Measurements from ENCODE around the gene CDKN2A. TPM values are rescaled to one million over a fixed set of nuclear protein-coding genes. Genes with fewer than 3 reads are reported as not detected.

The CDKN2A gene
- total RNA-seq, 1 experiment from 2014 or later: 88.7 TPM

GRCh38 chr9:22035591-22036011 lies 41.4 kb upstream of the CDKN2A start:
- H2AFZ ChIP-seq (ENCODE audit: low read length): no peak overlapping the region
- no peak overlapping the region for H3K4me2 ChIP-seq (ENCODE audit: low read depth, low read length, poor library complexity, severe bottlenecking)
- peaks cover 8% of the 10 kb centered on the region for H3K4me1 ChIP-seq (ENCODE audit: low read length)
- H3K27me3 ChIP-seq (ENCODE audit: low read length): no peaks in the 10 kb centered on the region
- no peaks in the 10 kb centered on the region for H4K20me1 ChIP-seq (ENCODE audit: insufficient read depth, low read depth, low read length)
- no peaks in the 10 kb centered on the region for H3K79me2 ChIP-seq (ENCODE audit: low read length)
- H3K9me2 ChIP-seq (replicated peaks; ENCODE audit: insufficient read depth, low read length): no peaks in the 10 kb centered on the region
- no peak for DNase-seq
- H3K36me3 ChIP-seq (ENCODE audit: insufficient read depth, low read length): no peaks in the 10 kb centered on the region; the same call in 1 of the 2 replicates
- no peaks in the 10 kb centered on the region for H3K9me3 ChIP-seq (ENCODE audit: low read length)
- no peak overlapping the region for H3K27ac ChIP-seq (ENCODE audit: low read length)
- H3K4me3 ChIP-seq (ENCODE audit: low read length): no peak overlapping the region
- no peak overlapping the region for H3K9ac ChIP-seq (ENCODE audit: low read length)

- Histone ChIP-seq H3K9me3 (ENCODE audit: low read length) (no peaks in the 10 kb centered on the region), H3K4me1 (ENCODE audit: low read length) (peaks cover 30% of the 10 kb centered on the region), H3K27ac (ENCODE audit: low read length) (no peak overlapping the region), H3K4me3 (ENCODE audit: low read length) (no peak overlapping the region), H3K36me3 (ENCODE audit: insufficient read depth, low read length) (no peaks in the 10 kb centered on the region; the same call in 1 of the 2 replicates), H3K9me2 (replicated peaks; ENCODE audit: insufficient read depth, low read length) (no peaks in the 10 kb centered on the region), H3K79me2 (ENCODE audit: low read length) (peaks cover 7% of the 10 kb centered on the region), H3K27me3 (ENCODE audit: low read length) (no peaks in the 10 kb centered on the region), H2AFZ (ENCODE audit: low read length) (no peak overlapping the region), H3K9ac (ENCODE audit: low read length) (no peak overlapping the region), H4K20me1 (ENCODE audit: insufficient read depth, low read depth, low read length) (no peaks in the 10 kb centered on the region), H3K4me2 (ENCODE audit: low read depth, low read length, poor library complexity, severe bottlenecking) (no peak overlapping the region)
- no peak for DNase-seq
Observed at GRCh38 chr9:22033012-22033630, 38.9 kb upstream of the CDKN2A start.

- Histone ChIP-seq H3K36me3 (ENCODE audit: insufficient read depth, low read length) (no peaks in the 10 kb centered on the region; the same call in 1 of the 2 replicates), H3K4me2 (ENCODE audit: low read depth, low read length, poor library complexity, severe bottlenecking) (no peak overlapping the region), H3K79me2 (ENCODE audit: low read length) (peaks cover 13% of the 10 kb centered on the region), H3K9ac (ENCODE audit: low read length) (no peak overlapping the region), H3K27me3 (ENCODE audit: low read length) (no peaks in the 10 kb centered on the region), H3K9me2 (replicated peaks; ENCODE audit: insufficient read depth, low read length) (no peaks in the 10 kb centered on the region), H3K9me3 (ENCODE audit: low read length) (no peaks in the 10 kb centered on the region), H3K4me3 (ENCODE audit: low read length) (no peak overlapping the region), H4K20me1 (ENCODE audit: insufficient read depth, low read depth, low read length) (no peaks in the 10 kb centered on the region), H2AFZ (ENCODE audit: low read length) (no peak overlapping the region), H3K4me1 (ENCODE audit: low read length) (peaks cover 26% of the 10 kb centered on the region), H3K27ac (ENCODE audit: low read length) (no peak overlapping the region)
- no peak for DNase-seq
Observed at GRCh38 chr9:22031655-22032411, 37.6 kb upstream of the CDKN2A start.

GRCh38 chr9:22030101-22030598 lies 36.0 kb upstream of the CDKN2A start:
- Histone ChIP-seq H3K9me2 (replicated peaks; ENCODE audit: insufficient read depth, low read length) (no peaks in the 10 kb centered on the region), H3K4me2 (ENCODE audit: low read depth, low read length, poor library complexity, severe bottlenecking) (no peak overlapping the region), H3K79me2 (ENCODE audit: low read length) (peaks cover 30% of the 10 kb centered on the region), H3K36me3 (ENCODE audit: insufficient read depth, low read length) (no peaks in the 10 kb centered on the region; the same call in 1 of the 2 replicates), H4K20me1 (ENCODE audit: insufficient read depth, low read depth, low read length) (no peaks in the 10 kb centered on the region), H3K27me3 (ENCODE audit: low read length) (no peaks in the 10 kb centered on the region), H2AFZ (ENCODE audit: low read length) (peak overlapping the region; percentile 31; the same call in 1 of the 2 replicates), H3K4me1 (ENCODE audit: low read length) (peaks cover 24% of the 10 kb centered on the region), H3K27ac (ENCODE audit: low read length) (peak overlapping the region; percentile 19; the same call in 1 of the 2 replicates), H3K9ac (ENCODE audit: low read length) (no peak overlapping the region), H3K4me3 (ENCODE audit: low read length) (no peak overlapping the region), H3K9me3 (ENCODE audit: low read length) (no peaks in the 10 kb centered on the region)
- DNase-seq: peak; percentile 79

- Histone ChIP-seq H3K9me3 (ENCODE audit: low read length) (no peaks in the 10 kb centered on the region), H3K4me1 (ENCODE audit: low read length) (peaks cover 24% of the 10 kb centered on the region), H3K79me2 (ENCODE audit: low read length) (peaks cover 39% of the 10 kb centered on the region), H3K9ac (ENCODE audit: low read length) (no peak overlapping the region), H3K27me3 (ENCODE audit: low read length) (no peaks in the 10 kb centered on the region), H3K36me3 (ENCODE audit: insufficient read depth, low read length) (no peaks in the 10 kb centered on the region; the same call in 1 of the 2 replicates), H3K9me2 (replicated peaks; ENCODE audit: insufficient read depth, low read length) (no peaks in the 10 kb centered on the region), H3K27ac (ENCODE audit: low read length) (no peak overlapping the region), H2AFZ (ENCODE audit: low read length) (no peak overlapping the region), H3K4me2 (ENCODE audit: low read depth, low read length, poor library complexity, severe bottlenecking) (peak overlapping the region; percentile 15), H4K20me1 (ENCODE audit: insufficient read depth, low read depth, low read length) (no peaks in the 10 kb centered on the region), H3K4me3 (ENCODE audit: low read length) (no peak overlapping the region)
- DNase-seq: no peak
Observed at GRCh38 chr9:22029231-22029630, 35.0 kb upstream of the CDKN2A start.

GRCh38 chr9:22028394-22028793 lies 34.2 kb upstream of the CDKN2A start:
- Histone ChIP-seq H3K9me2 (replicated peaks; ENCODE audit: insufficient read depth, low read length) (no peaks in the 10 kb centered on the region), H3K36me3 (ENCODE audit: insufficient read depth, low read length) (no peaks in the 10 kb centered on the region), H3K9ac (ENCODE audit: low read length) (no peak overlapping the region), H3K27ac (ENCODE audit: low read length) (0 out of 2 replicates have a peak overlapping the region, but pooled peaks have one; percentile 1), H3K4me1 (ENCODE audit: low read length) (peaks cover 24% of the 10 kb centered on the region), H3K4me2 (ENCODE audit: low read depth, low read length, poor library complexity, severe bottlenecking) (peak overlapping the region; percentile 14), H4K20me1 (ENCODE audit: insufficient read depth, low read depth, low read length) (no peaks in the 10 kb centered on the region), H3K4me3 (ENCODE audit: low read length) (no peak overlapping the region), H3K79me2 (ENCODE audit: low read length) (peaks cover 47% of the 10 kb centered on the region), H2AFZ (ENCODE audit: low read length) (no peak overlapping the region), H3K27me3 (ENCODE audit: low read length) (no peaks in the 10 kb centered on the region), H3K9me3 (ENCODE audit: low read length) (no peaks in the 10 kb centered on the region)
- no peak for DNase-seq

- no peak overlapping the region for H3K4me2 ChIP-seq (ENCODE audit: low read depth, low read length, poor library complexity, severe bottlenecking)
- H4K20me1 ChIP-seq (ENCODE audit: insufficient read depth, low read depth, low read length): no peaks in the 10 kb centered on the region
- H3K4me1 ChIP-seq (ENCODE audit: low read length): peaks cover 24% of the 10 kb centered on the region
- no peak overlapping the region for H2AFZ ChIP-seq (ENCODE audit: low read length)
- H3K9me3 ChIP-seq (ENCODE audit: low read length): no peaks in the 10 kb centered on the region
- peaks cover 64% of the 10 kb centered on the region for H3K79me2 ChIP-seq (ENCODE audit: low read length)
- H3K27me3 ChIP-seq (ENCODE audit: low read length): no peaks in the 10 kb centered on the region
- no peak overlapping the region for H3K27ac ChIP-seq (ENCODE audit: low read length)
- H3K9me2 ChIP-seq (replicated peaks; ENCODE audit: insufficient read depth, low read length): no peaks in the 10 kb centered on the region
- H3K4me3 ChIP-seq (ENCODE audit: low read length): no peak overlapping the region
- DNase-seq: no peak
- H3K36me3 ChIP-seq (ENCODE audit: insufficient read depth, low read length): no peaks in the 10 kb centered on the region
- no peak overlapping the region for H3K9ac ChIP-seq (ENCODE audit: low read length)
Observed at GRCh38 chr9:22026696-22027095, 32.5 kb upstream of the CDKN2A start.

GRCh38 chr9:22022396-22022795 lies 28.2 kb upstream of the CDKN2A start:
- Histone ChIP-seq H4K20me1 (ENCODE audit: insufficient read depth, low read depth, low read length) (no peaks in the 10 kb centered on the region), H3K27ac (ENCODE audit: low read length) (no peak overlapping the region), H3K36me3 (ENCODE audit: insufficient read depth, low read length) (0 out of 2 replicates have a peak, but pooled peaks cover 4% of the 10 kb centered on the region), H2AFZ (ENCODE audit: low read length) (no peak overlapping the region), H3K79me2 (ENCODE audit: low read length) (peaks cover 97% of the 10 kb centered on the region), H3K9me2 (replicated peaks; ENCODE audit: insufficient read depth, low read length) (no peaks in the 10 kb centered on the region), H3K27me3 (ENCODE audit: low read length) (no peaks in the 10 kb centered on the region), H3K9ac (ENCODE audit: low read length) (no peak overlapping the region), H3K4me3 (ENCODE audit: low read length) (no peak overlapping the region), H3K4me2 (ENCODE audit: low read depth, low read length, poor library complexity, severe bottlenecking) (no peak overlapping the region), H3K9me3 (ENCODE audit: low read length) (peaks cover 11% of the 10 kb centered on the region), H3K4me1 (ENCODE audit: low read length) (peaks cover under 1% of the 10 kb centered on the region; the same call in 1 of the 2 replicates)
- no peak for DNase-seq

Measured in Karpas-422 (cell line).